Endothelial cell of umbilical vein (primary cell): Measurements from ENCODE around the gene SLC39A13. TPM values are rescaled to one million over a fixed set of nuclear protein-coding genes. Genes with fewer than 3 reads are reported as not detected.

ENCODE experiments used
- microRNA-seq: library from miRNA; unstranded; fragments of <30 nt; microRNA quantifications from one replicate; pipeline ENCODE4 v1.2.0, GENCODE V29; 2021; ENCODE audit warnings: borderline number of aligned reads, borderline replicate concordance
- polyA plus RNA-seq, 4 experiments: library from polyadenylated mRNA; depleted of rRNA in 3 of 4; stranded (reverse) in 3 of 4; unstranded in 1 of 4; fragments of >200 nt; gene quantifications; 2 replicates each; pipeline versions ENCODE4 v1.2.1 to v1.2.3, GENCODE V29; 2011 to 2012; ENCODE audit warnings: missing spikeins in 1 of 4
- small RNA-seq: library from RNA; depleted of rRNA; stranded (forward); fragments of <200 nt; gene quantifications from one replicate; pipeline ENCODE3, GENCODE V24; 2012; ENCODE audit warnings: low replicate concordance, low read depth; ENCODE audit not compliant: insufficient read depth, insufficient read length
- total RNA-seq: library from RNA; stranded (reverse); gene quantifications from 2 replicates; pipeline ENCODE4 v1.2.3, GENCODE V29; 2021

SLC39A13 gene
- total and polyA plus RNA-seq, 2 donors (not counting 3 experiments of a cell fraction or from before 2014, with no cell fraction given) = 91.9 to 94.3 TPM

Small RNA genes lying within 50 kb of the gene (microRNA-seq; reads per million reads assigned to microRNA genes)
- gene MIR4487 = not detected

Small RNA genes lying within 50 kb of the gene (small RNA-seq; reads per million reads assigned to genes)
- gene MIR4487 = not detected

Other genes with a start within 250 kb of the SLC39A13 start
- 78.9 and 84.3 TPM in 2 replicates for gene ARFGAP2, start 231.7 kb upstream of the SLC39A13 start, total RNA-seq
- gene ARFGAP2, start 231.7 kb upstream of the SLC39A13 start, polyA plus RNA-seq = 101 and 108 TPM in 2 replicates
- 27.2 and 29.0 TPM in 2 replicates for gene PACSIN3, start 222.2 kb upstream of the SLC39A13 start, total RNA-seq
- 14.7 and 15.2 TPM in 2 replicates for gene PACSIN3, start 222.2 kb upstream of the SLC39A13 start, polyA plus RNA-seq
- 92.4 and 112 TPM in 2 replicates for gene DDB2, start 193.6 kb upstream of the SLC39A13 start, total RNA-seq
- 86.1 and 96.6 TPM in 2 replicates for gene DDB2, start 193.6 kb upstream of the SLC39A13 start, polyA plus RNA-seq
- 35.6 and 39.7 TPM in 2 replicates for gene ACP2, start 159.8 kb upstream of the SLC39A13 start, total RNA-seq
- 49.2 and 52.6 TPM in 2 replicates for gene ACP2, start 159.8 kb upstream of the SLC39A13 start, polyA plus RNA-seq
- gene NR1H3, start 150.6 kb upstream of the SLC39A13 start, total RNA-seq = 7.4 and 9.8 TPM in 2 replicates
- 16.3 and 19.1 TPM in 2 replicates for gene NR1H3, start 150.6 kb upstream of the SLC39A13 start, polyA plus RNA-seq
- gene MADD, start 138.5 kb upstream of the SLC39A13 start, total RNA-seq = 36.8 and 38.5 TPM in 2 replicates
- gene MADD, start 138.5 kb upstream of the SLC39A13 start, polyA plus RNA-seq = 25.5 and 35.3 TPM in 2 replicates
- not detected in 2 replicates for gene MYBPC3, start 55.9 kb upstream of the SLC39A13 start, total RNA-seq
- gene MYBPC3, start 55.9 kb upstream of the SLC39A13 start, polyA plus RNA-seq = not detected in 2 replicates
- gene SPI1, start 30.0 kb upstream of the SLC39A13 start, total RNA-seq = not detected in 2 replicates
- gene SPI1, start 30.0 kb upstream of the SLC39A13 start, polyA plus RNA-seq = not detected in 2 replicates
- 202 and 203 TPM in 2 replicates for gene PSMC3, start 17.8 kb downstream of the SLC39A13 start, total RNA-seq
- gene PSMC3, start 17.8 kb downstream of the SLC39A13 start, polyA plus RNA-seq = 153 and 179 TPM in 2 replicates
- gene RAPSN, start 40.5 kb downstream of the SLC39A13 start, total RNA-seq = 1.6 TPM in 2 replicates
- gene RAPSN, start 40.5 kb downstream of the SLC39A13 start, polyA plus RNA-seq = 0.18 and 0.27 TPM in 2 replicates
- 113 and 120 TPM in 2 replicates for gene CELF1, start 144.5 kb downstream of the SLC39A13 start, total RNA-seq
- 58.9 and 66.3 TPM in 2 replicates for gene CELF1, start 144.5 kb downstream of the SLC39A13 start, polyA plus RNA-seq
- 44.6 and 46.6 TPM in 2 replicates for gene PTPMT1, start 157.0 kb downstream of the SLC39A13 start, total RNA-seq
- gene PTPMT1, start 157.0 kb downstream of the SLC39A13 start, polyA plus RNA-seq = 83.1 and 96.9 TPM in 2 replicates
- gene KBTBD4, start 170.4 kb downstream of the SLC39A13 start, total RNA-seq = 16.3 and 16.6 TPM in 2 replicates
- gene KBTBD4, start 170.4 kb downstream of the SLC39A13 start, polyA plus RNA-seq = 23.2 and 24.9 TPM in 2 replicates
- gene NDUFS3, start 170.5 kb downstream of the SLC39A13 start, total RNA-seq = 91.8 and 99.7 TPM in 2 replicates
- 149 and 169 TPM in 2 replicates for gene NDUFS3, start 170.5 kb downstream of the SLC39A13 start, polyA plus RNA-seq
- not detected in 2 replicates for gene FAM180B, start 178.1 kb downstream of the SLC39A13 start, total RNA-seq
- not detected in 2 replicates for gene FAM180B, start 178.1 kb downstream of the SLC39A13 start, polyA plus RNA-seq
- gene C1QTNF4, start 185.8 kb downstream of the SLC39A13 start, total RNA-seq = 1.7 and 1.8 TPM in 2 replicates
- gene C1QTNF4, start 185.8 kb downstream of the SLC39A13 start, polyA plus RNA-seq = 5.4 and 7.5 TPM in 2 replicates
- 134 and 138 TPM in 2 replicates for gene MTCH2, start 234.0 kb downstream of the SLC39A13 start, total RNA-seq
- 111 and 144 TPM in 2 replicates for gene MTCH2, start 234.0 kb downstream of the SLC39A13 start, polyA plus RNA-seq